Stimulated activated CD4-positive, alpha-beta T cell treated with anti-CD3 and anti-CD28 coated beads, TNF-alpha, amount 100 ng/mL, for 1 hour (primary cell): ENCODE measurements around the gene GPC6.

Experiments used
- DNase-seq, 3 donors: peaks; one replicate each; pipeline ENCODE4 v3.0.0-alpha.2; 2020; ENCODE audit warnings: low read depth in 3 of 3, low spot score in 1 of 3

GPC6 gene

GRCh38 chr13:93900731-93901130, 674.1 kb downstream of the GPC6 start:
- DNase-seq: no peak

- no peak for DNase-seq
Measured at GRCh38 chr13:93903909-93904308, 677.3 kb downstream of the GPC6 start.

GRCh38 chr13:93915269-93915809, 688.7 kb downstream of the GPC6 start:
- no peak for DNase-seq

GRCh38 chr13:93922063-93922855, 695.7 kb downstream of the GPC6 start:
- no peak for DNase-seq

GRCh38 chr13:93925990-93926389, 699.4 kb downstream of the GPC6 start:
- no peak for DNase-seq

GRCh38 chr13:93926425-93926824, 699.8 kb downstream of the GPC6 start:
- no peak for DNase-seq

- DNase-seq: no peak
Measured at GRCh38 chr13:93927431-93927830, 700.8 kb downstream of the GPC6 start.

GRCh38 chr13:93932901-93933300, 706.3 kb downstream of the GPC6 start:
- no peak for DNase-seq

GRCh38 chr13:93936901-93937300, 710.3 kb downstream of the GPC6 start:
- DNase-seq: no peak

GRCh38 chr13:93941444-93941843, 714.8 kb downstream of the GPC6 start:
- no peak for DNase-seq

- DNase-seq: no peak
Measured at GRCh38 chr13:93942016-93942415, 715.4 kb downstream of the GPC6 start.

- DNase-seq: no peak
Measured at GRCh38 chr13:93945621-93946020, 719.0 kb downstream of the GPC6 start.

- DNase-seq: no peak
Measured at GRCh38 chr13:93946994-93947393, 720.4 kb downstream of the GPC6 start.

- DNase-seq: no peak
Measured at GRCh38 chr13:93947651-93948050, 721.0 kb downstream of the GPC6 start.

- DNase-seq: no peak
Measured at GRCh38 chr13:93948162-93948922, 721.7 kb downstream of the GPC6 start.

GRCh38 chr13:93951108-93951507, 724.5 kb downstream of the GPC6 start:
- DNase-seq: no peak

- no peak for DNase-seq
Measured at GRCh38 chr13:93951951-93952350, 725.3 kb downstream of the GPC6 start.

- DNase-seq: no peak
Measured at GRCh38 chr13:93953841-93954240, 727.2 kb downstream of the GPC6 start.

GRCh38 chr13:93955904-93956303, 729.3 kb downstream of the GPC6 start:
- DNase-seq: no peak

- DNase-seq: no peak
Measured at GRCh38 chr13:93956426-93956825, 729.8 kb downstream of the GPC6 start.

GRCh38 chr13:93957371-93957770, 730.8 kb downstream of the GPC6 start:
- DNase-seq: no peak
